UCSD-AML1 (cell line): ENCODE measurements around the gene UCK1.
"Not testable (repeated sequence)": the region's sequence is repeated elsewhere in the genome, so short reads cannot be mapped to it uniquely, and the experiment has no call there.

Source experiments
- DNase-seq: peaks from one replicate; lab custom pipeline; 2025; ENCODE audit not compliant: unreplicated experiment; lab: John Stamatoyannopoulos, UW

The UCK1 gene

DNA sequence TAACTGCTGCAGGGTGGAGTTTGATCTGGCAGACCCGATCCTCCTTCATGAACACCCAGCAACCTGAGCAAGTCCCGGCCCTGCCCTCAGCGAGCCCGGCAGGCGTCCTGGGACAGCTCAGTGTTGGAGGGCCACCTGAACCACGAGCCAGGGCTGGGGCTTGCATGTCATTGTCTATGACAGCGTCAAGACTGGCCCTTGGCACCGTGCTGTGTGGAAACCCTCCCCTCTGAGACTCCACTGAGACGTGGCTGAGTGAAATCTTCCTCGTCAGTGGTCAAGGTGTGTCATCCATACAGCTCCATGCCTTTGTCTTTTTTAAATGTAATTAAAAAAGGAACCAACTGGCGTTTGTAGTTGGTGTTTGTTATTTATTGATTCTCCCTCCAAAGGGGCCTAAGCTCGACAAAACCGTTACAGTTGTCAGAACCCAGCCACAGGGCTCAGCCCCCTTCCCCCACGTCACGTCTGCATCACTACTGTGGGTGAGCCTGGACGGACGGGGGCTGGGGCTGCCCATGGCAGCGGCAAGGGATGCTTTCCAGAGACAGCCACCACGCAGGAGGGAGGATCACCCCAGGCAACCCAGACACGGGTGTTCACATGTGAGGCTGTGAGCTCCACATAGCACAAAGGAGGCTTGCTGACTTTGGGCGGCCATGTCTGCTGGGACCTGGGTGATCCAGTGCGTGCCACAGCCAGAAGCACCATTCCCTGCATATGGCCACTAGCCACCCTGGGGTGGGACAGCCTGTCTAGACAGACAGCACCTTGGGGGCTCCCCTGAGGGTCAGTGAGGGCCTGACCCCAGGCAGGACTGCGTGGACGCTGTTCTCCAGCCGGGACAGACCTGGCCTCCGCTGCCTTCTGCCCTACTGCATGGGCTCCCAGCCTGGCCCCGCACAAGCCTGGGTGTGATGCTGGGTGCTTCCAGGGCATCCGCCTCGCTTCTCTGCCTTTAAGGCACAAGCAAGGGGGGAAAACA, 7.3 kb downstream of the UCK1 start:
- DNase-seq: no peak

DNA sequence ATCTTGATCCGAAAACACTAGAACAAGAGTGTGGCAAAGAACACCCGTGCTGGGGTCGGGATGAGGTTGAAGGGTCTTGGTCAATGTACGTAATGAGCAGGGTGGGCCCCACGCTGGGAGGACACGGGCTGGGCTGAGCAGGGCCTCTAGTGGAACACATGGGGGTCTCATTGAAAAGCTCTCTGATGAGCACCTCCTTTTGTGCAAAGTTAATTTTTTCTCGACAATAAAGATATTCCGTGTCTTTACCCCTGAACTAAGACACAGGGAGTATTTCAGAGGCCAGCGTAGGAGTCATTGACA, 8.0 kb downstream of the UCK1 start:
- no peak for DNase-seq

DNA sequence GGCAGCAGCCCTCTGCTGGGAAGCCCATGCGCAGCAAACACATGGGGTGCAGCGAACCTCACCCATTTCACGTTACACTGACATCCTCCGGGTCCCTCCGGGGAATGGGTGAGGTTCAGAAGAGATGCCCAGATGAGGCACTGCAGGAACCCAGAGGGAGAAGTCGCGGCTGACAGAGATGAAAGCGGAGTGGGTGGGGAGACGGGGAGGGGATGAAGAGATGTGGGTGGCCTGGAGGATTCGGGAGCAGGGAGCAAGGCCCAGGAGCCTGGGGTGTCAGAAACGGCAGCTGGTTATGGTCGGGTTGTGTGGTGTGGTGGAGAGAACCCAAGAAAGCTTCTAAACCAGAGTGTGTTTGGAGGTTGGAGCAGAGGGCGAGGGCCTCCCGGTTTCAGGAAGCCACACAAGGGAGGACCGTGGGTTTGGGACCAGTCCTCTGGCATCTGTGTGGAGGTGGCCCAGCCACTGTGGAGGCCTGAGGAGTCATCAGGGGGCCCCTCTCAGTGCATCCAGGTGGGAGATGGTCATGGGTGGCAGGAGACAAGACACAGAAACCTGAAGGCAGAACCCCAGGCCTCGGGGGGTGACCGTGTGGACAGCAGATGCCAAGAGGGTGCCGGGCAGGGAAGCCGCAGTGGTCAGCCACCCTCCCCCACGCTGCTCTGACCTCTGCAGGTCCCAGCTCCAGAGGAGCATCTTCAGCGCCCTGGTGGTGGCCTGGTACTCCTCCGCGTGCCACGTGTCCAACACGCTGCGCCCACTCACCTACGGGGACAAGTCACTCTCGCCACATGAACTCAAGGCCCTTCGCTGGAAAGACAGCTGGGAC, 8.6 kb downstream of the UCK1 start:
- no peak for DNase-seq

DNA sequence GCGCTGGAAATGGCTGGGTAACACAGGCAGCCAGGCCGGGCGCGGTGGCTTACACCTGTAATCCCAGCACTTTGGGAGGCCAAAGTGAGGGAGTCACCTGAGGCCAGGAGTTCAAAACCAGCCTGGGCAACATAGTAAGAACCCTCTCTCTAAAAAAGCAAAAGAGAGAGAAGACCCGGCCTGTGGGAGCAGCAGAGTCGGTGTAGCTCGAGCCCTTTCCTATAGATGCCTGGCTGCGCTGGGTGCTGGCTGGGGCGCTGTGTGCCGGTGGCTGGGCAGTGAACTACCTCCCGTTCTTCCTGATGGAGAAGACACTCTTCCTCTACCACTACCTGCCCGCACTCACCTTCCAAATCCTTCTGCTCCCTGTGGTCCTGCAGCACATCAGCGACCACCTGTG, 9.2 kb downstream of the UCK1 start:
- DNase-seq: no peak

DNA sequence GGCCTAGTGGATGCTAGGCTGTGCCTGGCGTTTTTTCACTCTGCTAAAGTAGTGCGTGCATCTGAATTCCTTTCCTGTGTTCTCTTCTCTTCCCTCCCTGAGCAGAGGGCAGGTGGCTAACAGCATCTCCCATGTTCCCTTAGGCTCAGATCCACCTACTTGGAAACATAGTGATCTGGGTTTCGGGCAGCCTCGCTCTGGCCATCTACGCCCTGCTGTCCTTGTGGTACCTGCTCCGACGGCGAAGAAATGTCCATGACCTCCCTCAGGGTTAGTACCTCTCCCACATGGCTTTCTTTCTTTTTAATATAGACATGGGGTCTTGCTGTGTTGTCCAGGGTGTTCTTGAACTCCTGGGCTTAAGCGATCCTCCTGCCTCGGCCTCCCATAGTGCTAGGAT, 9.9 kb downstream of the UCK1 start:
- DNase-seq: no peak

- no peak for DNase-seq
Measured at GRCh38 chr9:131520503-131520902, 10.6 kb downstream of the UCK1 start.

- DNase-seq: no peak
Measured at GRCh38 chr9:131518553-131518952, 12.5 kb downstream of the UCK1 start.

DNA sequence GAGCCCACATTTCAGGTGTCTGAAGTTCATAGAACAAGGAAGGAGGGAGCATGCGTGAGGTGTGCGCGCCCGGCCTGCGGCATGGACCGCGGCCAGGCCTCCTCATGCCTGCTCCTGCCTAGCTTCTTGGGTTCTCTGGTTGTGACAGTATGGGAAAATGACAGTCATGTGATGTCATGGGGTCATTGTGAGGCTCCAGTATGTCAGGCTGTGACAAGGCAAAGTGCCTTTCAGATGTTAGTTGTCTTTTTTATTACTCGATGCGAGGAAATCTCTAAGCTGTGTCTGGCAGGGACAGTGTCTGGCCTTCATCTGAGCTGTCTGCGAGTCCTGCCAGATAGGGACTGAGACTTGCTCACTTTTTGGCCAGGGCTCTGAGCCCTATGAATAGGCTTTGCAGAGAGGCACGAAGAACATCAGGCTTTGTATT, 13.3 kb downstream of the UCK1 start:
- DNase-seq: no peak

GRCh38 chr9:131516930-131517329, 14.1 kb downstream of the UCK1 start:
- DNase-seq: no peak

GRCh38 chr9:131516100-131516499, 15.0 kb downstream of the UCK1 start:
- DNase-seq: no peak

DNA sequence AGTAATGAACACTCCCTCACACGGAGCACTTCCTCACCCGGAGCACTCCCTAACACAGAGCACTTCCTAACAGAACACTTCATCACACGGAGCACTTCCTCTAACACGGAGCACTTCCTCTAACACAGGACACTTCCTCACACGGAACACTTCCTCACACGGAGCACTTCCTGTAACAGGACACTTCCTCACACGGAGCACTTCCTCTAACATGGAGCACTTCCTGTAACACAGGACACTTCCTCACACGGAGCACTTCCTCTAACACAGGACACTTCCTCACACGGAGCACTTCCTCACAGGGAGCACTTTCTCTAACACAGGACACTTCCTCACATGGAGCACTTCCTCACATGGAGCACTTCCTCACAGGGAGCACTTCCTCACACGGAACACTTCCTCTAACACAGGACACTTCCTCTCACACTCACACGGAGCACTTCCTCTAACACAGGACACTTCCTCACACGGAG, 15.5 kb downstream of the UCK1 start:
- not testable (repeated sequence) for DNase-seq

DNA sequence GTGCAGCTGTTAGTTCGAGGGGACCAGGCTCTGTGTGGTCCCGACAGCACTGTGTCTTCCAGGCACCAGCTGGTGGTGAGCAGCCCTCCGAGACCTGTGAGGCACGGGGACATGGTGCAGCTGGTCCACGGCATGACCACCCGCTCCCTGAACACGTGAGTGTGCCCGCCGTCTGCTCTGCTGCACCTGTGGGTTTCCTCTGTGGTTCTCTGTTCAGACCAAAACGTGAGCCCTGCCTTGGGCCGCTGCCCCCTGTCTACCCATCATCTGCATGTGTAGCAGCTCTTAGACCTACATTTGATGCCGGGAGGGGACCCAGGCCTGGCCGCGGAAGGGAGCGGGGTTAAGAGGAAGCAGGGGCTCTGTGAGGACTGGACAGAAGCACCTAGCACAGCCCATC, 17.9 kb downstream of the UCK1 start:
- DNase-seq: no peak

GRCh38 chr9:131511880-131512279, 19.2 kb downstream of the UCK1 start:
- DNase-seq: no peak

DNA sequence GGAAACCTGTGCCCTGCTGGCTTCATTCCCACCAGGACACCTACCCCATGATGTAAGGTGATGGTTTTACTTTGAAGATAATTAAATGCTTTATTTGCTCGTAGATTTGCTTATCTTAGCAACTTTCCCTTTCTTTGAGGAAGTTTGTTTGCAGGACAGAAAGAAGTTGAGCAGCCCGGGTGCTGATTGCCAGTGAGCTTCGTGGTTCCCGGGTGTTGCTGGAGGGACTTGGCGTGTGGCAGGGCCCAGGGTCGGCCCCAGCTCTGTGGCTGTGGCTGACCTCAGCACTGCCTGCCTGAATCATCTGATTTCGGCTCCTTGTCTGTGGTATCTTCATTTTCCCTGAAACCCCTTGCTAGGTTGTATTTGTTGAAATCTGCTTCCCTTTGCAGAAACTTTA, 19.6 kb downstream of the UCK1 start:
- DNase-seq: no peak

DNA sequence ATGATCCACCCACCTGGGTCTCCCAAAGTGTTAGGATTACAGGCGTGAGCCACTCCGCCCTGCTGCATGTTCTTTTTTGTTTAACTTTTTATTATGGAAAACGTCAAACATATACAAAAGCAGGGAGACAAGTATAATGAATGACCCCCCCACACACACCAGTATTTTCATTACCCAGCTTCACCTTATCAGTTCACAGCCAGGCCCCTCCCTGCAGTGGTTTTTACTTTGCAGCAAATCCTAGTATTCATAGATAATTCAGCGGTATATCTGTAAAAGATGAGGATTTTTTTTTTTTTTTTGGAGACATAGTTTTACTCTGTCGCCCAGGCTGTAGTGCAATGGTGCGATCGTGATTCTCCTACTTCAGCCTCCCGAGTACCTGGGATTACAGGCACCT, 26.1 kb downstream of the UCK1 start:
- no peak for DNase-seq

DNA sequence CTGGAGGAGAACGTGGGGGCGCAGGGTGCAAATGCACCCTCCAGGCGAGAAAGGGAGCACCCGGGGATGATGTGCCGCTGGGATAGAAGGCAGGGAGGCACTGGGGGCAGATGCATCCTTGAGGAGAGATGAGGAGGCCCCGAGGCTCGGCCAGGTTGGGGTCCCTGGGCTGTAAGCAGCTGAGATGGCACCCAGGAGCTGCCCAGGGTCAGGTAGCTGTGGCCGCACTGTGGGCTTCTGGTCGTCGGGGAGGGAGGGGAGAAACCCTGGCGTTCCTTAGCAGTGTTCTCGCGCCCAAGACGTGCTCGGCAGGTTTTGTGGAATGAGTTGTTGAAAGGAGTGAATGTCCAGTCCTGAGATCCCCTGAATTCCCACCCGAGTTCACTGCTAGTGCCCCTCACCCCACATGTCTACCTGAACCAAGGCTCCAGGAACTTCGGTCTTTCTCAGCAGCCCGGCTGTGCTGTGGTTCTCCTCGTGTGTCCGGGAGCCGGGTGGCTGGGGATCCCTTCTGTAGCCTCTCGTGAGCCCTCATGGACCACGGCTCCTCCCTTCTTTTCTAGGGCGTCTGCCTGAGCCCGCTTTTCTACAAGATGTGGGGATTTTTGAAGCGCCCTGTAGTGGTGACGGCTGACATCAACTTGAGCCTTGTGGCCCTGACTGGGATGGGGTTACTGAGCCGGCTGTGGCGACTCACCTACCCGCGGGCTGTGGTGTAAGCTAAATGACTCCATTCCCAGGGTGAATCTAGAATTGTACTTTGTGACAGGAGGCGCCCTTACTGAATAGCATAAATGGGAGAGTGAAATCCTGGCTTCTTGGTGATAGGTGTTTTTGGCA, 27.2 kb downstream of the UCK1 start:
- no peak for DNase-seq

DNA sequence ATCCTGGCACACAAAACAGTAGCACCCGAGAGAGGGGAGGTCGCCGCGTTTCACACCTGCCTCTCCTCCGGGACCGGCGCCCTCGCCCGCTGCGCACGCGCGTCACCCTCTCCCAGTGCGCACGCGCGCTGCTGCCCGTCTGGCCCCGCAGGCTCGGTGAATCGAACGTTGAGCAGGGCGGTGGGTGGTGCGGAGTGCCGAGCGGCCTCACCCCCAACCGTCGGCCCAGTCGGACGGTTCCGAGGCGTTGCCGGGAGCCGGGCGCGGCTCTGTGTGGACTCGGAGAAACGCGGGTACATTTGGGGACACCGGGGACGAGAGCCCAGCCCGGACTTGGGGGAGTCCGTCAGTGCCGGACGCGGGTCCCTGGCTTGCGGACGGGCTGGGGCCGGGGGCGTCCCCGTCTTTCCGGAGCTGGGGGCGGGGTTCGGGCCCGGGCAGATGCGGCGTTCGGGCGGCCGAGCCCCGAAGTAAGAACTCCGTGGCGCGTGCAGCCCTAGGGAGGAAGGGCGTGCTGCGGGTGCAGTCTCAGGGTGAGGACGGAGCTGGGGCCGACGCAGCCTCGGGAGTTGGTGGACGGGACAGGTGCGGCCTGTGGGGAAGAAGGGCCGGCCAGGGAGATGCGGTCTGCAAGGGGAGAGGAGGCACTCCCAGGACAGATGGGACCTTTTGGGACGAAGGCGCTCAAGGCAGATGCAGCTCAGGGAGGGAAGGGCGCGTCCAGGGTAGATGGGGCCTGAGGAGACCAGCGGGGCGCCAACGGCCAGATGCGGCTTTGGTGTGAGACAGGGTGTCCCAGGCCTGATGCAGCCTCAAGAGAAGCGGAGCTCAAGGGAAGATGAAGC, 28.1 kb downstream of the UCK1 start, which contains the start of gene POMT1:
Gene POMT1, plus strand, starts transcription at position 138 of the 845 bp plus-strand sequence. CDS start 1,301 bp downstream, outside the sequence.
- peak; percentile 87 for DNase-seq

GRCh38 chr9:131500939-131501541, 30.0 kb downstream of the UCK1 start:
- DNase-seq: no peak

DNA sequence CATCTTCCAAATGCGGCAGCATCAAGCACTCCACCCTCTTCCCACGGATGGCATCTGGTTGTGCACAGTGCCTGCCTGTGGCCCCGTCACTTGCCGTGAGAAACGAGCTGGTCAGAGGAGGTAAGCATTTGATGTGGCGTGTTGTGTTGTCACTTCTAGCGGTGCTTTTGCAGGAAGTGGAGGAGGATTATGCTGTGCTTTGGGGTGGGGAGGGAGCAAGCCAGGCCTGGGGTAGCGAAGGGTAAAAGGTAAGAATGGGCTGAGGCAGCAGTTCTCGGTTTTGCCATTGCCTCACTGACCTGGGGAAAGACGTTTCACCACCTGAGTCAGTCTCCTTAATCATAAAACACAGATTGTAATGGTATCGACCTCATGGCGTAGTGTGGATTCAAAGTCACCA, 30.7 kb downstream of the UCK1 start:
- no peak for DNase-seq
